CD4-positive, alpha-beta T cell treated with Interleukin-12 subunit alpha and Interleukin-12 subunit beta, for 1 hour (primary cell): ENCODE measurements around the gene SLC38A10.

Experiments
- DNase-seq: peaks from one replicate; pipeline ENCODE4 v3.0.0-alpha.2; 2020

The SLC38A10 gene

DNA sequence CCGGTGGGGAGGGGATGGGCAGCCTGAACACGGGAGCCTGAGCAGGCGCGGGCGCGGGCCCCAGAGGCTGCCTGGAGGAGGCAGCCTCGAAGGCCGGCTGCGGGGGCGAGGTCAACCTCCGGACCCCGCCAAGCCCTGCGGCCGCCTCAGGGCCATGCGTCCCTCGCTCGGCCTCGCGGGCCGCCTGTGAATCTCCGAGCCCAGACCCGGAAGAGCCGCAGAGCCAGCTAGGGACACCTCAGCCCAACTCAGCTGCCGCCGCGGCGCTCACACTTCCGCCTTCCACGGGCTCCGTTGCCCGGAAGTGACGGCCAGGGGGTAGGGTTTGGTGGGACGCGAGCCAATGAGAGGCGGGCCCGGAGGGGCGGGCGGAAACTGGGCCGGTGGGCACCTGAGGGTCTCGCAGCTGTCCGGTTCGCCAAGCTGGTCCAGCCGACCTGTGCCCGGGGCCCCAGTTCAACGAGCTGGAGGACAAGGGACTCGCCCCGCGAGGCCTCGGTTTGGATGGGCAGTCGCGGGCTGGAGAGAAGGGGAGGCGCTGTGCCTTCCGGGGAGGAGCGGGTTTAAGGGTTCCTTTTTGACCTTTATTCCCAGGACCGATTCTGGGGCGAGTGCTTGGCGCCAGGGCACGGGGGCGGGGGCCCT lies at the start of gene SLC38A10:
Gene SLC38A10, minus strand, starts transcription at position 277 of the 645 bp plus-strand sequence. CDS start 386 bp downstream, outside the sequence.
- peak; percentile 89 for DNase-seq

DNA sequence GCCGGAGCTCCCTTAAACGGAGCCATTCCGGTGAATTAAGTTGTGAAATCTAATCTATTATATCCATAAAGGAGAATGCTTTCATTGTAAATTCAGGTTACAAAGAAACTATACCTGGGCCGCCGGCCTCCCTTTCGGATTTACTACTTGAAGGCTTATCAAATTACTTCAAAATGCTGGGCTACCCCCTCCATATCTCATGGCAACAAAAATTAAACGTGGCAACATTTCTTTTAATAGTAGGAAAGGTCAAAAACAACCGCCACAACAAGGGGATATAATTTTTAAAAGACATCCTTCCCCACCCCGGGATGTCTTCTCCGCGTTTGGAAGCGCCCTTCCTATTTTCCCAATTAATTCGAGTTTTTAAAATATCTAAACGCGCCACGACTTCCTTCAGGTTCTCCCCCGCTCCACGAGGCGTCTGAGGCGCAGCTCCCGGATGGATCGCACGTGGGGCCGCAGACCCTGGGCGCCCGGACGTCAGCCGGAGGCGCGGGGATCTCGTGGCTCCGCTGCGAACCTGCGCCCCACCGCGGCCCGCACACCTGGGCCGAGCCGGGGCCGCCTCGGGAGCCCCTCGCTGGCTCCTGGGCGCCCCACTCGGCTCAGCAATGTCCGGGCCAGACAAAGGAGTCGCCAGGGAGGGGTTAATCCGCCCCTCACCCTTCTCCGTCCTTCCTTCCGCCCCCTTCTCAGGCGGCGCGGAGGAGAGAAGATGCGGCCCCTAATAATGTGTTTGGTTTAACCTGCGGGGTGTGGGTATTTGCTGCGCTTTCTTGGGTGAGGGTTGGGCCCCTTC lies 47.4 kb upstream of the SLC38A10 start:
- no peak for DNase-seq

DNA sequence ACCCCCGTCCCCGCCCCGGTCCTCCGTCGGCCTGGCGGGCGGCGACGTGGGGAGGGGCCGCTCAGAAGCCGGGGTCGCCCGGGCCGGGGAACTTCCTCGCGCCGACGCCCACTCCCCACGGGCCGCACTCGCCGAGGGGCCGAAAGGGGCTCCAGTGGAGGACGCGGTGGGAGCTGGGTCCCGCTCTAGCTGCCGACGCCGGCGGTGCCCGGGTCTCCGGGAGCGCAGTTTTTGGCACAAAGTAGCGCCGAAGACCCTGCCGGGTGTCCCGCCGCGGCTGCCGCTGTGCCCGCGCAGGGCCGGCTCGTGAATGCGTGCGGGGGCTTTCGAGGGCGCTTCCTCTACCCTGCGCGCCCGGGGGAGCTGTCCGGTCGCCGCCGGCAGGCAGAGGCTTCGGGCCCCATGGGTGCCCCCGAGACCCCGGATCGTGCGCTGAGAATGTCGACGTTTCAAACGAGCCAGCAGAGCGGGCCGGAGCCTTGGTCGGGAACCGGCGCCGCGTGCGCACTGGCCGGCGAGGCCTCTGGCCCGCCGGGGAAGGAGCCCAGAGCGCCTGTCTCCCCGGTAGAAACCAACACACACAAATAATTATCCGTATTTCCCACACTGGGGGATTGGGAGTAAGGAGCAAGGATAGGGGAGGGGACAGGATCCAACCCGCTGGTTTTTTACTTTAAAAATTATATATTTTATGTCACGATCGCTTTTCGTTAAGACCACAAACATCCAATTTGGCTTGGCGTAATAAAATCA lies 46.6 kb upstream of the SLC38A10 start:
- no peak for DNase-seq

DNA sequence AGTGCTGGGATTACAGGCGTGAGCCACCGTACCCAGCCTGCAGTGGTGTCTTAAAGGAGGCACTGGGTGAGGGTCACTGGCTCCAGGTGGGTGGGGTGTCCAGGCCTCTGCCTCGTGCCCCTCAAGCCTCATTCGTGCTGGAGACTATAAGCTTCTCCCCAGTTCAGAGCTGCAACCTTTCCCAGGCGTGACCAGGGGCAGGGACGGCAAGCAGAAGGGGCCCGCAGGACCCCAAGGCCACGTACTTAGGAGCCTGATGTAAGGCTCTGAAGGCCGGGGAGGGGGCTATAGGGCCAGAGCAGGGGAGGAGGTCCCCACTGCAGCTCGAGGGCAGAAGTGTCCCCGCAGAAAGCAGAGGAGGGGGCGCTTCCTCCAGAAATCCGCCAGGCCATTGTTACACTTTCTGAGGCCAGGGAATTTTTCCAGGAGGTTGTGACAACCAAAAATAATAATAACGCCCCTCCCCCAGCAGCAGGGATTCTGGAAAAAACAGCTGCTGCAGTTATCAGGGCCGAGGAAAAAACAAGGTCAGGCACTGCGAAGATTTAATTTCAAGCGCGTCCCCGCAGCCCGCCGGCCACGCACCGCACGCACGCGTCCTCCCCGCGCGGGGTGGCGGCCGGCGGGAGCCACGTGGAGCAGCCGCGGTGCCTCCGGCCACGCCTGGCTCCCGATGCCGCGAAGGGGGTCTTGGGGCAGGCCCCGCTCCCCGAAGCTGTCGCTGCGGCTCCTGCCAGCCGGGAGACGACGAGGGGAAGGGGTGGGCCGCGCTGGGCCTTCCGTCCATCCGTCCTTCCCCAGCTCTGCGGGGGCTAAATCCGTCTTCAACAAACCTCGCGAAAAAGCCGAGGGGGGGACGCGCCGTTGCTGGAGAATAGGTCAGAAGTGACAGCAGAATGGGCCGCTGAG lies 45.8 kb upstream of the SLC38A10 start:
- DNase-seq = no peak

DNA sequence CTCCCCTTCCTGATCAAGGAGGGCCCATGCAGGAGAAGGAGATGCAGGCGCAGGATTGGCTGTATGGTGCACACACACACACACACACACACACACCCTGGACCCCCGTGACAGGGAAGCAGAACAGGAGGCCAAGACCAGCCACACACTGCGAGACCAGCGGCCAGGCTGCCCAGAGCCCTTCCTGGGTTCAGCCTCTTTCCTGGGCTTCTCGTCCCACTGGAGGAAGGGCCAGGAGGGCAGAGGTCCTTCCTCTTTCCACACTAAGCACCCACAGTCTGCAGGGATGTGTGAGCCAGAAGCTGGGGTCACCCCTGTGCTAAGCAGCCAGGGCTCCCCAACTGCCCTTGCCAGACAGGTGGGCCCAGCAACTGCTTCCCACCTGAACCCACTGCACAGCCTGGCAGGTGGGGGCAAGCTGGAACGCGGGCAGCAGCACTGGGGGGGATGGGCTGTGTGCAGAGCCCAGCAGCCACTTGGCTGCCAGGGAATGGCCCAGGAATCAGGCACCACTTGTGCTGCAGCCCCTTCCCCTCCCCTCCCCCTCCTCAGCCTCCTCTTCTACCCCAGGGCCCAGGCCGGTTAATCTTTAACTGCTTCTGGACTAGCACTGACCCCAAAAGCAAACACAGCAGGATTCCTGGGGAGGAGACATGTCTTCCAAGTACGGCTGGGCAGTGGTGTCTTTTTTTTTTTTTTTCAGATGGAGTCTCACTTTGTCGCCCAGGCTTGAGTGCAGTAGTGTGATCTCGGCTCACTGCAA lies 44.6 kb upstream of the SLC38A10 start:
- DNase-seq = no peak

DNA sequence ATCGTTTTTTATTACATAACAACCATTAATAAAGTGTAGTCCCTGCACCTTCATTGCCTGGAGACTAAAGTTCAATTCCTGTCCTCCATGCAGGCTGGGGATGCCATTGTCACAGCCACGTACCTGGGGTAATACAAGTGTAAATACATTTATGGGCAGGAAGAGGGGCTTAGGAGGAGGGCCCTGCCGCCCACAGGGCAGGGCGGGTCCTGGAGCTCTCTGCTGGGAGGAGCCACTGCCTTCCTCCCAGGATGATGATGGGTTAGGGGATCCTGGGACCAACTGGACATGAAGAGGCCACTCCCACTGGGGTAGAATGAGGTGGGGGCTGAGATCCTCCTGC lies 44.1 kb upstream of the SLC38A10 start:
- no peak for DNase-seq

DNA sequence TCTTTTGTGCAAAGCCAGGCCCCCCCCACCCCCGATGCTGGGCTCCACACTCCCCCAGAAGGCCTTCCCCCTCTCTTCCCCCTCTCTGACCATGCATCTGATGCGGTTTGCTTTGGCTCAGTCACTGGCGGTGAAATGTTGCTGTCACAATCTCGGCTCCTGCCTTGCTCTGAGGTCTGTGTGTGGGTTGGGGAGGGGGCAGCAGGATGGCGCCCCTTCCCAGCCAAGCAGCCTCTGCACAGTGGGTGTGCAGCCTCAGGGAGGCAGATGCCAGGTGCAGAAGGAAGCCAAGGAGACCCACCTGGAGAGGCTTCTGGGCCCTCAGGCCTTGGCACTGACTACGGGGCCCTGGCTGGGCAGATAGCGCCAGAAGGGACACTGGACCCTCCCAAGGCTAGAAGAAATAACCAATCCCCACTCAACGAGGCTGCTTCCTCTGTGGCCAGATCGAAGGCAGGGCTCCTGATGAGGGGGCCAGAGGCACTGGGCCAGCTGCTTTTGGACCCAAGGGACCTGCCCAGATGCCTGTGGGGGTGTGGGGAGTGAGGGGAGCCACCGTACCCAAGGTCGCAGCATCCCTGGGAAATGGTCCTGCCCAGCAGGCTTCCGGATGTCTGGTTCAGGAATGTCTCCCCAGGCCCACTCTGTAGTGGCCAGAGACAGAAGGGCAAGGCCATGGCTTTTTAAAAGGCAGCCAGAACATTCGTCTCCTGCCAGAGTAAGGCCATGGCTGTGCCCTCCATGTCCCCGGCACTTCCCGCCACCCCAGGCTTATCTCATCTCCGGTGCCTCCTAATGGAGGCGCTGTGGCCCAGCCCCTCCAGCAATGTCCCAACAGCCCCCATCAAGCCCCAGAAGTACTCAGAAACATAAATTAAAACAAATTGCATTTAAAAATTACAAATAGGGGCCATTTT lies 43.4 kb upstream of the SLC38A10 start:
- DNase-seq = no peak

DNA sequence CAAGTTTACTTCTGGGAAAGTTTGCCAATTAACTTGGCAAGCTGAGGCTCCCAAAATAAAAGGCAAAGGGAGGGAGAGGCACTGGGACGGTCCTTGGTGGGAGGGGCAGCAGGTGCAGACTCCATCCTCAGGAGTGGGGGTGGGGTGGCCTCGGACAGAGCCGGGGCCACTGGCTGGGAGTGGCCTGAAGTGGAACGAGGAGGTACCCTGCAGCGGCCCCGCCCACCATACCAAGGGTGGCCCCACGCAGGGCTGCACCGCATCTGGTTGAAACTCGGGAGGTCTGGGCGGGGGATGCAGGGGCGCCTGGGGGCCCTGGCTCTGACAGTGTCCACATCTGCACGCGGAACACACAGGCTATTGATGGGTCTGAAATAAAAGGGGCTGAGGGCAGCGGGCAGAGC lies 42.4 kb upstream of the SLC38A10 start:
- DNase-seq = no peak

DNA sequence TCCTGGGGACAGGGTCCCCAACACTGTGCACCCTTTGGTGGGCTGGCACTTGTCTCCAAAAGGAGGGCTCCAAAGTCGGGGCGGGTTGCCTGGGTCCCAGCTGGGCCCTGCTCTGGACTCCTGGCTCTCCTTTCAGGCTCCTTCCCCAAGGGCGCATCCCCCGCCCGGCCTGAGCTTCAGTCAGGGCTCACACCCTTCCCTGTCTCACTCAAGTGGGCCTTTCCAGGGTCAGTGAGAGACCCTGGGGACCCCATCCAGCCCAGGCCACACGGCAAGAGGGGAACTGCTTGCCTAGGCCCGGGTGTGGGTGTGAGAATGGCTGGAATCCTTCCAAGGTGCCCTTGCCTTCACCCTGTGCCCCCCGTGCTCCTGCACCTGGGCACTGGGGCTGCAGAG lies 41.8 kb upstream of the SLC38A10 start:
- DNase-seq = no peak

DNA sequence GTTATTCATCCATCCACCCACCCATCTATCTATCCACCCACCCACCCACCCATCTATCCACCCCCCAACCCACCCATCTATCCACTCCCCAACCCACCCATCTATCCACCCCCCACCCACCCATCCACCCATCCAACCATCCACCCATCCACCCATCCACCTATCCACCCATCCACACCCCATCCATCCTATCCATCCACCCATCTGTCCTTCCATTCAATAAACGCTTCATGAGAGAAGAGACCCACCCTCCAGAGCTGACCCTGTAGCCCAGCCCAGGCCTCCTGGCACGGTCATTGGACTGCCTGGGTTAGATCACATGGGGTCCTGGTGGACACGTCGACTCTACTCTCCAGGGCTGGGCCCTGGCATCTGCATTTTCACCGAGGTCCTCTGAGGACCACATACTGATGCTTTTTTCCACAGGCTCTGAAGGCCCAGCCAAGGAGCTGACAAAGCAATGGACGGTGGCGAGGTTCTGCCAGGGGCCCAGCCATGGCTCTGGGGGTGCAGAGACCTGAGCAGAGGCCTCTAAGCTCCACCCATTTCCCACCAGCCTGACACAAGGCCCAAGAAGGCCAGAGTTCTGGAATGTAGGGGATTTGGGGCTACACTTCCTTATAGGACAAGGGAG lies 41.3 kb upstream of the SLC38A10 start:
- DNase-seq = no peak

DNA sequence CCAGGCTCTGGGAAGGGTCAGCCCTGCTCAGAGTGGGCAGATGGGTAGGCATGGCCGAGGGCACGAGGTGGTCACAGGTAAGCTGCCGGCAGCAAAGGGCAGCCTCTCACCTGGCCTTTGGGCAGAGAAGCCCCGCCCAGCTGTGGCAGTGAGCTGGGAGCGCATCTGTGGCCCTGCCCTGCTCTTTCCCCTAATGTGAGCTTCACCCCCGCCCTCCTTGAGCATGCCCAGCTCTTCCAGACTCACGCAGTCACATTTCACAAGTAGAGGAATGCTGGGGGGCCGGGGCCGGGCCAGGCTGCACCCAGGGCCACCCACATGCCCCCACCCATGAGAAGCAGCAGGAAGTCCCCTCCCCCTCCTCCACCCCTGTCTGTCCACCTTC lies 40.7 kb upstream of the SLC38A10 start:
- no peak for DNase-seq

DNA sequence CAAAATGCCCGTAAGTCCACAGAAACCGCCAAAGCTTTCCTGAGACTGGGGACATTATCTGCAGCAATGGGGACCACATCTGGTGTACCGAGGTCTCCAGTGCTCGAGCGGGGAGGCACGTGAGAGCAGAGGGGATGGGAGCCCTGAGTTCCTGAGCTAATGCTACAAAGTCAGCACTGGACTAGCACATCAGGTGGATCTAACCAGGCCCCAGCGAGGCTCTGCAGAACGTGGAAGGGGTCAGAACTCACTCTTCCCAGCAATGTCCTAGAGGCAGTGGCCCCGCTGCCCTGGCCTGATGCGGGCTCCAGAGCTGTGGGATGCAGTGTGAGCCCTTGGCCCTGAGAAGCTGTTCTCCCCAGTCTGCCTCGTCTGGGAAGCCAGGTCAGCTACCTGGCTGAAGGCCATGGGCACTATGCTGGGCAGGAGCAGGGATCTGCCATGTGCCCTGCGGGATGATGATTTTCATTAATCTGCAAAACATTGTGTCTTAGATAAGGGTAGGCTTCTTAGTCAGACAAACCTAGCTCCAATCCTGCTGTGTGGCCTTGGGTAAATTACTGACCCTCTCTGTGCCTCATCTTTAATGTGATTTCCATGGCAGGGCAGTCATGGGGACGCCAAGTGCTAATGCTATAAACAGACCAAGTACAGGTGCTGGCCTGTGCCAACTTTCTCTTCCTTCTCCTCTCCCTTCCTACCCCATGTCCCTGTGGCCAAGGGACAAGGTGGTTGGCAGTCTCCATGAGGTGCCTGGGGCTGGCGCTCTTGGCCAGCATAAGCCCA lies 40.1 kb upstream of the SLC38A10 start:
- no peak for DNase-seq

DNA sequence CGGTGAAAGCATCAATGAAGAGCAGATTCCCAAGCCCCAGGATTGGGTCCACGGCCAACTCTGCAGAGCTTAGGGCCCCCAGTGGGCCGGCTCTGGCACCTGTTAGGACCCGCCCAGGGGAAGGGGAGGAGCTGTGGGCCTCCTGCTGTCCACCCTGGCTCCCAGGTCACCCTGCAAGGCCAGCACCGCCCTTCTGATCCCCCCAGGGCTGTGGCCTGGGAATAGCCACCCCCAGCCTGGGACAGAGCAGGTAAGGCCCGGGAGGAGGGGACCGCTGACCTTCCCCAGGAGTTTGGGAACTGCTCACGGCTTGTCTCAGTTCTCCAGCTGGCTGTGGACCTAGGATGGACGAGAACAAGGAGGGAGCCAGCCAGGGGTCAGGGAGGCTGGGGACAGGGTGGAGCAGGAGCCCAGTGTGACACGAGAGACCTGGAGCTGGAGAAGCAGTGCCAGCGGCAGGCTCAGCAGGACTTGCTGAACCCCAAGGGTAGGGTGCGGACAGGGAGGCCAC lies 39.3 kb upstream of the SLC38A10 start:
- no peak for DNase-seq

DNA sequence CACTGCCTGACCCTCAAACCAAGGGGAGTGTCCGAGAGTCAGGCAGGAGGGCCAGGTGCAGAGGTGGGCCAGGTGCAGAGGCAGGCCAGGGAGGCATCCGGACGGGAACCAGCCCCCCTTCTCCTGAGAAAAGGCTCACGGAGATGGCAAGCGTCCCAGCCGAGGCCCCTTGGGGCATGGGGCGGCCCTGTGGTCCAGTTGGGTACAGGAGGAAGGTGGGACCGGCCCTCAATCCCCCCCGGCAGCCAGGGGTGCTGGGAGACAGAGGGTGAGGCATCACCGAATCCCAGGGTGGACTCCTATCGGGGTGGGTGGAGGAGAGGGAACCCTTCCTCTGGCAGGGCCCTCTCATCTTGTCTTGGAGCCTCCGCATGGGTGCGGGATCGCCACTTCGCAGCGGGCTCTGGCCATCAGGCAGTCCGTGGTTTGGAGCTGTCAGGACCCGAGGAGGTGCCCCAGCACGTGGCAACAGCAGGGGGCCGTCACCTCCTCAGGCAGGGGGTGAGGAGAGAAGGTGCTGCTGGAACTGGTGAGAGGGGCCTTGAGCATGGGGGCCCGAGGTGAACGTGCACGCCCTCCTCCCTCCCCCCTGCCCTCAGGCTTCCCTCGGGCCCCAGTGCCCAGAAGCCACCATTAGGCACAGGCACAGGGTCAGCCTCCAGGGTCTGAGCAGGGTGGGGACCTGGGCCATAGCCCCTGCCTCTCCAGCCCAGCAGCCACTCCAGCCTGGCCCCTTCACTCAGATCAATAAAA lies 38.7 kb upstream of the SLC38A10 start:
- DNase-seq = no peak

DNA sequence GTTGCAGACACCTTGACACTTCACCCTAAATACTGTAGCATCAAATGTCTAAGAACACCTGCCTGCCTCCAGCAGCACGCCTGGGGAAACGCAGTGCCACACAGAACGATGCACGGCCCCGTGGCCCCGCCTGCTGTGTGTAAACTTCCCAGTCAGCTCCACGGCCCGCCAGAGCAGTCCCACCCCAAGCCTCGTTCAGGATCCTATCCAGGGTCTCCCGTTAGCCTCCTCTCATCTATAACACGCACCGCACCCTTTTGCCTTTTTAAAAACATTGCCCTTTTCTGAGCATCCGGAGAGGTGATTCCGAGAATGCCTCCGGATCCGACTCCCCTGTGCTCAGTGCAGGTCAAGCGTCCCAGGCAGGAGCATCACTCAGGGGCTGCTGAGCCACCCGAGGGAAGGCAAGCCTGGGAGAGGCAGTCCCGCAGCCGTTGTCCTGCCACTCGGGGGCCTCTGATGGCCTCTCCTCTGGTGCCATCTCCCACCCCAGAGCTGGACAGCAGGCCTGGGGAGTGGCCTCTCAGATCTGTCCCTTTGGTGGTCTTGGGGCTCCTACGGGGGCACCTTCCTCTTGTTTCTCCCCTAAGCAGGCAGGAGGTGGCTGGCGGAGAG lies 37.9 kb upstream of the SLC38A10 start:
- no peak for DNase-seq

DNA sequence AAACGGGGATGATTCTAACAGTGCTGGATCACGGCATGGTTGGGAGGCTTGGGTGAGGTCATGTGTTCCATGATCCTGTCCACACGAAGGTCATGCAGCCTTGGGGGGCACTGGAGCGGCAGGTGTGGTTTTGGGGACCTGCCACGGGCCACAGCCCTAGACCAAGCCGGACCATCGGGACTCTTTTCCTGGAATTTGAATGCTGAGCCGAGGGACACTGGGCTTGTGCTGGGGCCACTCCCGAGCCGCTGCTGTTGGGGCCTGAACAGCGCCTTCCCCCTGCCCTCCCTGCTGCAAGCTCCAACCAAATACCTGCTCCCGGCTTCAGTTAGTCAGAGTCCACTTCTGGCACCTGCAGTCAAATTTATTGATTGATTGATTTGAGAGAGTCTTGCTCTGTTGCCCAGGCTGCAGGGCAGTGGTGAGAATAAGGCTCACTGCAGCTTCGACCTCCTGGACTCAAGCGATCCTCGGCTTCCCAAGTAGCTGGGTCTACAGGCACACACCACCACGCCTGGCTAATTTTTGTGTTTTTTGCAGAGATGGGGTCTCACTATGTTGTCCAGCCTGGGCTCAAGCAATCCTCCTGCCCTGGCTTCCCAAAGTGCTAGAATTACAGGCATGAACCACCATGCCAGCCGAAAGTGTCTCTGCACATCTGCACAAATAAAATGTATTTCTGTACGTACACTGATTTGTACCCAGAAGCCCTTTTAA lies 37.2 kb upstream of the SLC38A10 start:
- DNase-seq = no peak

DNA sequence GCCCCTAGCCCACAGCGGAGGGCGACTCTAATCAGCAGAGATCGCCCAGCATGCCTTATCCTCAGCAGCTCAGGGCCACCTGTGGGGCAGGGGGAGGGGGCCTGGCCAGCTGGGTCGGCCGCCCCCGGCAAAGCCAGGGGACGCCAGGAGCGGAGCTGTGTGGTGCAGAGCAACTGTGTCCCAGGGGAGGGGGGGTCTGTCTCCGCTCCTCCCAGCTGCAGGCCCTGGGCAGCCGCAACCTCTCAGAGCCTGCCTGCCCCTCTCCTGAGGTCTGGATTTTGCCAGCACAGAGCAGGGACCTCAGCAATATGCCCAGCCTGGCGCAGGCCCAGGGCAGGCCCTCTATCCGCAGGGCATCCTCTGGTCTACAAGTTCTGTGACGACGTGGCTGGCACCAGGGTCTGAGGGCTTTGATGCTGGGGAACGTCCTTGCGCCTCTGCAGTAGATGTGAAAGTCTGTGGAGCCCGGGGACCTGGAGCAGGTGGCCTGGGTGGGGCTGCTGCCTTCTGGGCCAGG lies 36.5 kb upstream of the SLC38A10 start:
- DNase-seq = no peak
